K562 (cell line): ENCODE results near the gene DUOX2. TPM values are rescaled to one million over a fixed set of nuclear protein-coding genes. Genes with fewer than 3 reads are reported as not detected.
A peak's percentile ranks its signal among the peaks of the same experiment; 100 is the strongest.

ENCODE experiments used
- ARID4B ChIP-seq: sonication (generic); formaldehyde crosslinking; IDR thresholded peaks from 2 replicates; pipeline ENCODE4 v1.8.0; 2022; ENCODE audit warnings: mild to moderate bottlenecking, missing genetic modification reagents
- CBX1 ChIP-seq: sonication (generic); IDR thresholded peaks from 2 replicates; pipeline ENCODE4 v1.6.1; 2016; ENCODE audit warnings: antibody characterized with exemption, low read depth, mild to moderate bottlenecking
- GATAD2B ChIP-seq: fragments of 450-650 bp; IDR thresholded peaks from 2 replicates; pipeline ENCODE4 v1.6.1; 2017; ENCODE audit warnings: mild to moderate bottlenecking, borderline replicate concordance
- HDAC2 ChIP-seq: fragments of 450-650 bp; IDR thresholded peaks from 2 replicates; pipeline ENCODE4 v1.6.1; 2016; ENCODE audit warnings: mild to moderate bottlenecking
- HMG20B ChIP-seq: fragments of 250-450 bp; sonication (Bioruptor Pico); IDR thresholded peaks from 2 replicates; pipeline ENCODE4 v1.5.0; 2021; ENCODE audit warnings: mild to moderate bottlenecking
- JUNB ChIP-seq: fragments of 450-650 bp; formaldehyde crosslinking; conservative IDR thresholded peaks from 2 replicates; pipeline ENCODE4 v1.4.0; 2020; ENCODE audit warnings: mild to moderate bottlenecking
- MLLT1 ChIP-seq, 2 experiments: fragments of 450-650 bp; IDR thresholded peaks; 2 replicates each; pipeline ENCODE4 v1.6.1; 2016
- MTA2 ChIP-seq: fragments of 450-650 bp; IDR thresholded peaks from 2 replicates; pipeline ENCODE4 v1.6.1; 2016; ENCODE audit warnings: low read depth
- NEUROD1 ChIP-seq: fragments of 150-350 bp; IDR thresholded peaks from 2 replicates; pipeline ENCODE4 v1.6.1; 2014; ENCODE audit warnings: borderline replicate concordance, low read length, low read depth; ENCODE audit not compliant: partially characterized antibody
- NFRKB ChIP-seq: fragments of 450-650 bp; IDR thresholded peaks from 2 replicates; pipeline ENCODE4 v1.6.1; 2016; ENCODE audit warnings: low read depth
- PHB2 ChIP-seq: fragments of 450-650 bp; IDR thresholded peaks from 2 replicates; pipeline ENCODE4 v1.6.1; 2017; ENCODE audit warnings: low read depth
- RFX7 ChIP-seq: fragments of 250-450 bp; sonication (Bioruptor Pico); IDR thresholded peaks from 2 replicates; pipeline ENCODE4 v1.5.1; 2021; ENCODE audit warnings: mild to moderate bottlenecking
- RHOXF2B ChIP-seq: fragments of 250-450 bp; sonication (Bioruptor Pico); conservative IDR thresholded peaks from 2 replicates; pipeline ENCODE4 v1.5.1; 2021
- SMAD1 ChIP-seq: fragments of 150-350 bp; IDR thresholded peaks from 2 replicates; pipeline ENCODE4 v1.6.1; 2014; ENCODE audit warnings: low read length, low read depth; ENCODE audit not compliant: partially characterized antibody
- ZBTB8A ChIP-seq: fragments of 450-650 bp; IDR thresholded peaks from 2 replicates; pipeline ENCODE4 v1.6.1; 2018; ENCODE audit warnings: mild to moderate bottlenecking, moderate library complexity; ENCODE audit not compliant: partially characterized antibody
- ZNF445 ChIP-seq: fragments of 250-450 bp; sonication (Bioruptor Pico); IDR thresholded peaks from 2 replicates; pipeline ENCODE4 v1.4.0; 2020; ENCODE audit warnings: low read depth, mild to moderate bottlenecking, moderate library complexity
- ZNF639 ChIP-seq, 2 experiments: fragments of 200-800 bp in 1 of 2; sonication (Bioruptor generic) in 1 of 2; sonication (generic) in 1 of 2; formaldehyde crosslinking in 1 of 2; IDR thresholded peaks in 1 of 2; conservative IDR thresholded peaks in 1 of 2; 2 replicates each; pipeline versions ENCODE4 v1.5.0 to v1.6.1; 2016 to 2020; ENCODE audit warnings: missing compliant biosample characterization in 1 of 2, missing genetic modification characterization in 1 of 2, missing genetic modification reagents in 1 of 2
- polyA plus RNA-seq, 8 experiments: library from polyadenylated mRNA; depleted of rRNA in 4 of 8; stranded (reverse) in 5 of 8; unstranded in 3 of 8; fragments of >200 nt; fragmentation: Nextera tagmentation in 2 of 8; fragmentation: Illumina TruSeq in 1 of 8; extraction: Ambion mirVana in 2 of 8; extraction: Trizol in 1 of 8; gene quantifications; 2 replicates each; pipeline versions ENCODE4 v1.2.1 to v1.2.3, GENCODE V29; 2011 to 2014; ENCODE audit warnings: inconsistent platforms in 1 of 8, missing spikeins in 1 of 8
- total RNA-seq, 7 experiments: library from RNA; depleted of rRNA in 6 of 7; stranded (reverse); fragments of >200 nt in 6 of 7; fragmentation: Illumina TruSeq in 2 of 7; extraction: Trizol in 2 of 7; gene quantifications; 2 replicates each; pipeline versions ENCODE4 v1.2.1 to v1.2.3, GENCODE V29; 2011 to 2021; ENCODE audit warnings: low replicate concordance in 1 of 7
- TF ChIP-seq, protein P1 (sequence below): IDR thresholded peaks from 3 replicates; pipeline ENCODE4 v1.6.1; 2011; ENCODE audit warnings: borderline replicate concordance, mild to moderate bottlenecking; ENCODE audit not compliant: insufficient read length, insufficient read depth
- TF ChIP-seq, protein P2 (sequence below): fragments of 450-650 bp; formaldehyde crosslinking; IDR thresholded peaks from 2 replicates; pipeline ENCODE4 v1.4.0; 2022; ENCODE audit warnings: missing genetic modification characterization

DUOX2 gene
- total and polyA plus RNA-seq, 9 of the 15 experiments (the other 6 are each of a cell fraction or from before 2014, with no cell fraction given), result 0.01 to 0.03 (median 0.02) TPM; not detected in 6

DNA sequence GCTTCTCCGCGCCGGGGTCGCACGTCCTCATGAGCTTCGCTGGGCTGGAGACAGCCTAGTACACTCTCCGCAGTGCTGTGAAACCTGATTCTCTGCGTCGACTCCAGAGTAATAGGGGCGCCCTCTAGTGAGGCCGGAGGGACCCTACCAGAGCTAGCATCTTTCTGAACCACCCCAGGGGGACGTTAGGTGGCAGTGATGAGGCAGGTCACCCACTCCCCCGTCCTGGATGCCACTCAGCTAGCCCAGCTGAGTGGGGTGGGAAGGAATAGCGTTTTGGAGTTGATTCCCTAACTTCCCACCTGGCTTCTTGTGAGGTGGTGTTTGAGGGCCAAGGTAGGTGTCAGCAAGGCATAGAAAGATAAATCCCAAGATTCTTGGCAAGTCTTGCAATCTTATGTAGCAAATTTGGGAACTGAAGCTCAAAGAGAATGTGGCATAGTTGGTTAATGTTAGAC, 4.2 kb upstream of the DUOX2 start (continued):
- no peak for TF ChIP-seq JUNB (CRISPR knock-in tag)
- TF ChIP-seq SMAD1, result no peak
- TF ChIP-seq RHOXF2B, result no peak
- no peak for TF ChIP-seq ZNF639 (CRISPR knock-in tag; conservative IDR thresholded peaks at IDR 0.05 in 1 of 2, IDR thresholded peaks at IDR 0.05 in 1 of 2)
- no peak for TF ChIP-seq MTA2
- TF ChIP-seq HDAC2, result no peak
- peak in 1 of 2 experiments; percentile 89; a peak in 2 of 4 replicates for TF ChIP-seq MLLT1 (IDR thresholded peaks at IDR 0.05)
- no peak for TF ChIP-seq ARID4B (CRISPR knock-in tag)
- no peak for TF ChIP-seq GATAD2B
- TF ChIP-seq, protein P1, sequence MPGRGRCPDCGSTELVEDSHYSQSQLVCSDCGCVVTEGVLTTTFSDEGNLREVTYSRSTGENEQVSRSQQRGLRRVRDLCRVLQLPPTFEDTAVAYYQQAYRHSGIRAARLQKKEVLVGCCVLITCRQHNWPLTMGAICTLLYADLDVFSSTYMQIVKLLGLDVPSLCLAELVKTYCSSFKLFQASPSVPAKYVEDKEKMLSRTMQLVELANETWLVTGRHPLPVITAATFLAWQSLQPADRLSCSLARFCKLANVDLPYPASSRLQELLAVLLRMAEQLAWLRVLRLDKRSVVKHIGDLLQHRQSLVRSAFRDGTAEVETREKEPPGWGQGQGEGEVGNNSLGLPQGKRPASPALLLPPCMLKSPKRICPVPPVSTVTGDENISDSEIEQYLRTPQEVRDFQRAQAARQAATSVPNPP, result no peak
- no peak for TF ChIP-seq HMG20B (CRISPR knock-in tag)
- TF ChIP-seq, protein P2, sequence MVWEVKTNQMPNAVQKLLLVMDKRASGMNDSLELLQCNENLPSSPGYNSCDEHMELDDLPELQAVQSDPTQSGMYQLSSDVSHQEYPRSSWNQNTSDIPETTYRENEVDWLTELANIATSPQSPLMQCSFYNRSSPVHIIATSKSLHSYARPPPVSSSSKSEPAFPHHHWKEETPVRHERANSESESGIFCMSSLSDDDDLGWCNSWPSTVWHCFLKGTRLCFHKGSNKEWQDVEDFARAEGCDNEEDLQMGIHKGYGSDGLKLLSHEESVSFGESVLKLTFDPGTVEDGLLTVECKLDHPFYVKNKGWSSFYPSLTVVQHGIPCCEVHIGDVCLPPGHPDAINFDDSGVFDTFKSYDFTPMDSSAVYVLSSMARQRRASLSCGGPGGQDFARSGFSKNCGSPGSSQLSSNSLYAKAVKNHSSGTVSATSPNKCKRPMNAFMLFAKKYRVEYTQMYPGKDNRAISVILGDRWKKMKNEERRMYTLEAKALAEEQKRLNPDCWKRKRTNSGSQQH (CRISPR knock-in tag), result no peak
- TF ChIP-seq NEUROD1, result peak; percentile 44
- TF ChIP-seq ZNF445 (CRISPR knock-in tag), result no peak
- TF ChIP-seq ZBTB8A, result no peak
- no peak for TF ChIP-seq NFRKB
- no peak for TF ChIP-seq PHB2
- no peak for TF ChIP-seq CBX1
- no peak for TF ChIP-seq RFX7 (CRISPR knock-in tag)
